Stomach (tissue), 4 donors: ENCODE measurements around the gene PCDH9.

Experiments used
- EP300 ChIP-seq: sonication (generic); formaldehyde crosslinking; IDR thresholded peaks from one replicate; pipeline ENCODE4 v1.6.1; 2017; ENCODE audit warnings: antibody characterized with exemption
- POLR2A ChIP-seq, 4 donors: fragments of 450-650 bp; IDR thresholded peaks; one replicate each; pipeline ENCODE4 v1.6.1; 2016; ENCODE audit warnings: antibody characterized with exemption in 4 of 4, control low read depth in 2 of 4, mild to moderate bottlenecking in 1 of 4, moderate library complexity in 1 of 4
- POLR2AphosphoS5 ChIP-seq, 3 donors: sonication (generic); formaldehyde crosslinking; IDR thresholded peaks; one replicate each; pipeline ENCODE4 v1.6.1; 2016; ENCODE audit warnings: antibody characterized with exemption in 3 of 3
- TF ChIP-seq, protein P1 (sequence below), 7 experiments: fragments of 450-650 bp in 4 of 7; fragments of 200-600 bp in 3 of 7; sonication (generic) in 3 of 7; IDR thresholded peaks; one replicate each; pipeline ENCODE4 v1.5.1; 2016 to 2019; ENCODE audit warnings: antibody characterized with exemption in 7 of 7, control low read depth in 2 of 7, mild to moderate bottlenecking in 1 of 7

DNA sequence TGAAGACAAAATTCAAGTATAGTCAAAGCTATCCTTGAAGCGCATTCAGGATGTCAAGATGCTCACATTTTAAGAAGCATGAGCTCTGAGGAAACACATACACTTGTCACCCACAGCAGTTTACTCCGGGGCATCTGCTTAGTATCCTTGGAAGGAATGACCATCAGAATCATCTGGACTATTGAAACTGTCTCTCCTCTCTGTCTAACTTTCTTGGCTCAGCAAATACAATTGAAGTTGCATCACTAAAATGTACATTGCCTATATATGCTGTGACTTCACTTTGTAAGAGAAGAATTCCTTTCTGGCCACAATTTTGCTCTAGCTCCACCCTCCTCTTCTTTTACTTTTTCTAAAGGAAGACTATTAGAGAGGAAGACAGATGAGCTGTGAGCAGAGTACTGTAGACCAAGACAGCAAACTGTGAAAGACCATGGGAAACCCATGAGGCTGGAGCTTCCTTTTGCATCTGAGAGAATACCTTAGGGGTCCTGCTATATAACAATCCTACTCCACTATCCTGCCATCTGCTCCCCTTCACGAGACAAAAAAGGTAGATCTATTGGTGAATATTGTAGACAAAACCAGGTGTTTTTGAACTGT lies 906.3 kb downstream of the PCDH9 start:
- TF ChIP-seq, protein P1, sequence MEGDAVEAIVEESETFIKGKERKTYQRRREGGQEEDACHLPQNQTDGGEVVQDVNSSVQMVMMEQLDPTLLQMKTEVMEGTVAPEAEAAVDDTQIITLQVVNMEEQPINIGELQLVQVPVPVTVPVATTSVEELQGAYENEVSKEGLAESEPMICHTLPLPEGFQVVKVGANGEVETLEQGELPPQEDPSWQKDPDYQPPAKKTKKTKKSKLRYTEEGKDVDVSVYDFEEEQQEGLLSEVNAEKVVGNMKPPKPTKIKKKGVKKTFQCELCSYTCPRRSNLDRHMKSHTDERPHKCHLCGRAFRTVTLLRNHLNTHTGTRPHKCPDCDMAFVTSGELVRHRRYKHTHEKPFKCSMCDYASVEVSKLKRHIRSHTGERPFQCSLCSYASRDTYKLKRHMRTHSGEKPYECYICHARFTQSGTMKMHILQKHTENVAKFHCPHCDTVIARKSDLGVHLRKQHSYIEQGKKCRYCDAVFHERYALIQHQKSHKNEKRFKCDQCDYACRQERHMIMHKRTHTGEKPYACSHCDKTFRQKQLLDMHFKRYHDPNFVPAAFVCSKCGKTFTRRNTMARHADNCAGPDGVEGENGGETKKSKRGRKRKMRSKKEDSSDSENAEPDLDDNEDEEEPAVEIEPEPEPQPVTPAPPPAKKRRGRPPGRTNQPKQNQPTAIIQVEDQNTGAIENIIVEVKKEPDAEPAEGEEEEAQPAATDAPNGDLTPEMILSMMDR (IDR thresholded peaks at IDR 0.05), result no peak
- no peak for TF ChIP-seq POLR2AphosphoS5 (IDR thresholded peaks at IDR 0.05)
- TF ChIP-seq POLR2A (IDR thresholded peaks at IDR 0.05), result no peak
- TF ChIP-seq EP300, result no peak
